Jurkat, Clone E6-1 (cell line): ENCODE data around the gene TAS1R1.
A peak's percentile ranks its signal among the peaks of the same experiment; 100 is the strongest.

Experiments used
- DNase-seq: peaks from one replicate; pipeline ENCODE4 v3.0.0-alpha.2; 2011; ENCODE audit warnings: low read depth, low spot score
- H3K4me3 ChIP-seq: 2 replicates; pipeline ENCODE4 v1.5.1; 2011; ENCODE audit warnings: mild to moderate bottlenecking, low read length, control low read depth, moderate library complexity

The TAS1R1 gene

GRCh38 chr1:6600410-6601048, 45.4 kb downstream of the TAS1R1 start:
- H3K4me3 ChIP-seq = peak overlapping the region; percentile 88
- no peak for DNase-seq

GRCh38 chr1:6601049-6601922, 46.2 kb downstream of the TAS1R1 start:
- peak; percentile 58 for DNase-seq
- H3K4me3 ChIP-seq = peak overlapping the region; percentile 88

DNA sequence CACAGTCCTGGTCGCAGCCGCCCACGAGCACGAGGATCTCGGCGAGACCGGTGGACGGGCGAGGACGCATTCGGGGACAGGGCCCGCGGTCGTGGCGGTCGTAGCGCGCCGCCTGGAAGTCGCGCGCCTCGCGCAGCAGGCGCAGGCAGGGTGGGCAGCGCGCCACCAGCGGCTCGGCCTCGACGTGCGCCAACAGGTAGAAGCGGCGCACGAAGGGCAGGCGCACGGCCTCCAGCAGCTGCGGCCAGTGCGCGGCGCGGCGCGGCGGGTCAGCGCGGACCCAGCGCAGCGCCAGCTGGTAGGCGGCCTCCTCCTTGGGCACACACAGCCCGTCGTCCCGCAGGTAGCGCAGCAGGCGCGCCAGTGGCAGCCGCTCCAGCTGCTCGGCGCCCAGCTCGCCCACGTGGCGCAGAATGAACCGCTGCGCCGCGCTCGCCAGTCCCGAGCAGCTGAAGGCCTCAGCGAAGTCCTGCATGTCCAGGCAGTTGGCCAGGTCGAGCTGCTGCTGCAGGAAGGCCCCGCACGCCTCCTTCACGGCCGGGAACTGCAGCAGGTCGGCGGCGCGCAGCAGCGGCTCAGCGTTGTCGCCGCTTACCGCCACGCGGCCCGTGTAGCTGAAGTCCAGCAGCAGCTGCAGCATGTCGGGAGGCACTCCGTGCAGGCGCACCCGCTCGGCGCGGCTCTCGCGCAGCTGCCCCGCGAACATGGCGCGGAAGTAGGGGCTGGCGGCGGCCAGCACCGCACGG, 47.0 kb downstream of the TAS1R1 start:
- peak overlapping the region; percentile 88 for H3K4me3 ChIP-seq
- DNase-seq = no peak

GRCh38 chr1:6602669-6603237, 47.6 kb downstream of the TAS1R1 start, which contains the start of gene KLHL21:
TSS of gene KLHL21 (minus strand) at chr1:6602869. CDS start at chr1:6602817, 52 bp downstream.
- H3K4me3 ChIP-seq = peak within 1 kb of the TSS; percentile 88
- DNase-seq = peak; percentile 57

DNA sequence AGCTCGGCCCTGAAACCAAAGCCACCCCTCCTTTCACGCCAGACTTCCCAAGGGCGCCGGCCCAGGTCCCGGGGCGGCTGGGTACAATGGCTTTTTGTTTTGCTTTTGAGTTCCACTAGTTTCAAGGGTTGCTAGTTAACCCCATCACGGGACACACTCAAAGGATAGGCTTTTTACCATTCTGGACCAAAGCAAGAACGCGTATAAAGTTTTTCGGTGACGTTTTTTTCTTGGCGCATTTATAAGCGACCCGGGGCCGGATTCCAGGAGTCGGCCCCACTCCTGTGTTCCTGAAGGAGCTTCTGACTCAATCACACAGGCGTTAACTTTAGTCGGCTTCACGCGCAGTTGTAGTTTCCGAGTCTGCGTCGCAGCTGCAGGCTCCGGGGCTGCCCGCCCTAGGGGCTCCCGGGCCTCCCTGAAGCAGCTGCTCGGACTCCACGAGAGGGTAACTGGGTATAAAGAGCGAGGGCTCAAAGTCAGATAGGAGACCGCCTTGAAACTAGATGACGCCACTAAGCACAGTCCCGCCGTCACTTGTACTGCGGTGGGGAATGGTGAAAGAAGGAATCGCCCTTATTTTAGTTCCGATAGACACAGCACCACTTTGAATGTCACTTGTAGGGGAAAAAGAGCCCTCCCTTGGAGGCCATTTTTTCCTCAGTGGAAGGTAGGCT, 48.3 kb downstream of the TAS1R1 start:
- DNase-seq = no peak
- peak overlapping the region; percentile 88 for H3K4me3 ChIP-seq

DNA sequence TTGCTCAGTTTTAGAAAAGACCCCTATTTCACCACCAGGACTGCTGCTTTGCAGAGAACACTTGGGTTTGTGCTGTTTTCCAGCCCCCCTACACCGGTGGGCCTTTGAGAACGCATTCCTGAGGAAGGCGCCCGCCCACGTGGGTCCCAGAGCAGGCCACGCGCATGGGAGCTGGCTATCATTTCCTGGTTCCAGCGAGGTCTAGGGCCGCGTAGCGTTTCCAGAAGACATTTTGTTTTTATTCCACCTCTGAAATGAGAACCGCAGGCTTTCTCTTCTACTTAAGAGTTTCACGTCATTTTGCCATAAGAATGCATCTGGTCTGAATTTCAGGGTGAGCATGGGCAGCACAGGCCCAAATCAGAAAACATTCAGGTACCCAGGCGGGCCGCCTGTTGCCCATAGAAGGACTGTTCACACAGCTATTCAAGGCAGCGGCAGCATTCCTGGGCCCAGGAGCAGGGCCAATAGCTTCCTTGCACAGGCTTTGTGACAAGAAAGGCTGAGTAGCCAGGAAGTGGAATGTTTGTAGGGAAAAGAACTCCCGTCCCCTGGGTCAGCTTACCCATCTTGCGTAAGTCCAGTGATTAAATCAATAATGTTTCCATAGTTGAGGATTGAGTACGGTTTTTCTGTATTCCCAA, 48.9 kb downstream of the TAS1R1 start:
- H3K4me3 ChIP-seq = no peak overlapping the region
- DNase-seq = no peak

DNA sequence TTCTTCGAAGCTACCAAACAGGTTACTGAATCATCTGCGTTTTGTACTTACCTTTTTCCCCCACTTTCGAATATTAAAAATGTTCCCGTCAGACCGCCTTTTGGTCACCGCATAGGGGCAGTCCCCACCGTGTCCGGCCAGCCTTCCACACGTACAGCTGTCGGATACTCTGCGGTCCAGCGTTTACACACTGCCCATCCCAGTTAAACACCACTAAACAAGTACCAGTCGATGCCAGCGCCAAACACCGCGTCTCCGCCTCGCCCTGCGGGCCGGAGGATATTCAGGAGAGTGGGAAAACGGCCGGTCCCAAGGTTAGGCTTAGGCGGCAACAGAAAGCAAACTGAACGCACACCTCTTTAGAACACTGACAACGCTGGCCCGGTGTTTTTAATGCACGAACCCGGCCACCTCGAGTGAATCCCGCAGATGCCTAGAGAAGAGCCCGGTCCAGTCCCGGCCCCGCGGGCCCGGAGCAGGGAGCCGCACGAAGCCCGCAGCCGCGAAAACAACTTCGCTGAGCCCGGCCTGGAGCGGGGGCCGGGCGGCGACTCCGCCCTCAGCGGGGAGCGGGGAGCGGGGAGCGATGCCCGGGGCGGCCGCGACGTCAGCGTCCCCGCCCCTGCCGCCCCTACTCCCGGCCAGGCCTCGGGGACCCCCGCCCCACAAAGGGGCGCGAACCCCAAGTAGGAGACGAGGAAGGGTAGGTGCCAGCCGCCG, 57.7 kb downstream of the TAS1R1 start:
- no peak for DNase-seq
- peak overlapping the region; percentile 65 for H3K4me3 ChIP-seq

DNA sequence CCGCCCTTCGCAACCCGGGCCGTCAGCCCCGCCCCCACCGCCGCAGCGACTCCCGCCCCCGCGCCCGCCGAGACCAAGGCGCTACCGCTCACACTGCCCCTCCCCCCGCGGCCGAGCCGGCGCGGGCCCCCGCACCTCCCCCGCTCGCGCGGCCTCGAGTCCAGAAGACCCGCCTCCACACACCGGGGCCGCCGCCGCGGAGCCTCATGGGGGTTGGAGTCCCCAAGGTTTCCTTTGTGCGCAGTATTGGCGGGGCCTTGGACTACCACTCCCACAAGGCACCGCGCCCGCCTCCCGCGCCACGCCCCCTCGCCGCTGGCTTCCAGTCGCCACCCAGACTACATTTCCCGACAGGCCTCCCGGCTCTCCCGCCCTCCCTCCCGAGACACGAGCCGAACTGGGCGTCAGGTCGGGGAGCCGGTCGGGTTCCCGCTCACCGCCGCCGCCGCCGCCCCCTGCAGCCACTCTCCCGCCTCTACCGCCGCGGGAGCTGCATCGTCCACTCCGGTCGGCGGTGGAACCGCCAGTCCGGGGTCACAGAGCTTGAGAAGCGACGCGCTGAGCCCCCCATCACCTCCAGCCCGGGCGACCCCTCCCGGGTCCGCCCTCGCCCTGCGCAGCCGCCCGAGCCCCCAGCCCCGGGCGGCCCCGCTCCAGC, 58.4 kb downstream of the TAS1R1 start, which contains the start of gene PHF13:
TSS of gene PHF13 (plus strand) at position 371 of the 658 bp plus-strand sequence. CDS start 336 bp downstream, outside the sequence.
- DNase-seq = peak; percentile 97
- H3K4me3 ChIP-seq = peak within 1 kb of the TSS; percentile 65

DNA sequence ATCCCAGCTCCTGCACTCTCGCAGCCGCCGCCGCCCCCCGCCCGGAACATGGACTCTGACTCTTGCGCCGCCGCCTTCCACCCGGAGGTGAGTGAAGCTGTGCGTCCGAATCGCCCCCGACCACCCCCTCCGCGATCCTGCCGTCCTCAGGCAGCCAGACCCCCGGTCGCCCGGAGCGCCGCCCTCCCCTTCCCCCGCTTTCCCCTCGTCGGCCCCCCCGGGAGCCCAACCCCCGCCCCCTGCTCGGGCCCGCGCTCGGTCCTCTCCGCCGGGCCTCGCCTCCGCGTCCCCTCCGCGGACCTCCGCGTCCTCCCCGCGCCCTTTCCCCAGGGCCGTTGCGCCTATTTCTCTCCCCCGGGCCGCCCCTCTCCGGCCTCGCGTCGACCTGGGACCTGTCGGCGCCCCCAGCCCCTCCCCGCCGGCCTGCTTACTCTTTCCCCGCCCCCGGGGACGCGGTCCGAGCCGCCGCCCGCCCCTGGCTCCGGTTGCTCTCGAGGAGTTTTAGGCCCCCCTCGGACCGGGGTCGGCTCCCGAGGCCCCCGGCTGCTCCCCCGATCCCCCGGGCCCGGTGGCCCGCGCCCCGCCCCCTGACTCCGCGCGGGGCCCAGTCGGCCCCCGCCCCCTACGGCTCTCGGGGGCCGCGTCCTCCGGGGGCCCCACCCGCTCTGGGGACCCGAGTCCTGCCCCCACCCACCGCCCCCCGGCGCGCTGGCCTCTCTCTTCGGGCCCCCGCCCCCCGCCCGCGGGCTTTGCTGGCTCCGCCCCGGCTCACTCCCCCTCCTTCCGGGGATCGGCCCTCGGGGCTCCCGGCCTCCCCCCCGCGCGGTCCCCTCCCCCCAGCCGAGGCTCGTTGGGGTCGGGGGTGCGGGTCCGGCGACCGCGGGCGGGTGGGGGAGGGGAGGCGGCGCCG, 59.2 kb downstream of the TAS1R1 start:
- no peak for DNase-seq
- peak overlapping the region; percentile 61 for H3K4me3 ChIP-seq

- H3K4me3 ChIP-seq = peak overlapping the region; percentile 61
- no peak for DNase-seq
Observed at GRCh38 chr1:6614929-6615785, 60.0 kb downstream of the TAS1R1 start.

DNA sequence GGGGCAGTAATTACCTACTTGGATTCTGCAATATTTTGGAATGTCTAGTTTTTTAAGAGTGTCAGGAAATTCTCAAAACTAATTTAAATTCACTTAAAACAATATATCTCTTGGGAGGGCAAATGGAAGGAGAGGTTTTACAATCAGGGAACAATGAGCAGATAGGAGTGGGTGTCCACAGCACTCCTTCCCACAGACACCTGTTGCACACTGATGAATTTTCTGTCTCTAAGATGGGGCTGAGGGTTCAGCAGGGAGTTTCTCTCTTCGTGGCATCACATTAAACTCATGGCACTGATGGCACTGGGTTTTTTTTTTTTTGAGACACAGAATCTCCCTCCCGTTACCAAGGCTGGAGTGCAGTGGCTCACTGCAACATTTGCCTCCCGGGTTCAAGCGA, 63.9 kb downstream of the TAS1R1 start:
- DNase-seq = no peak
- no peak overlapping the region for H3K4me3 ChIP-seq

DNA sequence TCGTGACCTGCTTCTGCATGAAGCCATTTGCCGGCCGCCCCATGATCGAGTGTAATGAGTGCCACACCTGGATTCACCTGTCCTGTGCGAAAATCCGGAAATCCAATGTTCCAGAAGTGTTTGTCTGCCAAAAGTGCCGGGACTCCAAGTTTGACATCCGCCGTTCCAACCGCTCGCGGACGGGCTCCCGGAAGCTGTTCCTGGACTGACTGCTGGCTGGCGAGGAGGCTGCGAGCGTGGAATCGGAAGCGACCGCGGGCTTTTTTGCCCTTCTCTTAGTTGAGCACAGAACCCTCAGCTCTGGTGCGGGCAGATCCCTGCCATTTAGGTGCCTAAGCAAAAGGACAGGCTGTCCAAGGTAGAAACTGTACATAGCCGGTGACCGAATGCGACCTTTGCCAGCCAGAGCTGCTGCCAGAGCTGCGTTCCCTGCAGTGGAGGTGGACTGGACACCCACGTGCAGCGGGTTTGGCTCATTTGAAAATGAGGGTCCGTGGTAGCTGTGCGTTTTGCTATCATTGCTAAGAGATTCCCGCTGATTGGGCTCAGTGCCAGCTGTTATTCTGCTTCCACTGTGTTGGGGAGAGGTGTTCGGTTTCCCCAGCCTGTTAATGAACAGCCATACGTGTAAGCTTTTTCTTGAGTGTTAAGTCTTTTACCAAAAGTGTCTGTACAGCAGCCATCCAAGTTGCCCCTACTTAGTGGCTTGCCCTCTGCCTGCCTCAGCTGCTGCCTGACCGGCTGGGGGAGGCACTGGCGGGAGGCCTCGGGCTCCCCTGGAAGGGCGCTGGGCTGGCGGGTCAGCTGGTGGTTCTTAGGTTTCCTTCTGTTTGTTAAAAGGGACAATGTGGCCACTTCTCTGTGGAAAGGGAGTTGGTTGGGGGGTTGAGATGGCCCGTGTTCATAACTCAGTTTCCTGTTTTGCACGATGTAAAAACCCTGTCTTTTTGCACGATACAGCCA, 66.6 kb downstream of the TAS1R1 start:
- no peak overlapping the region for H3K4me3 ChIP-seq
- DNase-seq = no peak

- no peak overlapping the region for H3K4me3 ChIP-seq
- no peak for DNase-seq
Observed at GRCh38 chr1:6622396-6623152, 67.5 kb downstream of the TAS1R1 start.
